WTC11 (cell line): ENCODE data around the gene HIVEP2. TPM values are rescaled to one million over a fixed set of nuclear protein-coding genes. Genes with fewer than 3 reads are reported as not detected.

Experiments
- ATAC-seq: fragments of 200-7000 bp; cut with Tn5 transposase; 2 replicates; pipeline ENCODE4 v1.10.0; 2021; ENCODE audit warnings: mild to moderate bottlenecking, moderate library complexity
- CTCF ChIA-PET: fragments of 300-600 bp; sonication (Branson Sonifier 250); formaldehyde crosslinking; loops from one replicate; lab custom pipeline; 2021; ENCODE audit warnings: antibody characterized with exemption; lab: Charles Lee
- POLR2A ChIA-PET: fragments of 350-600 bp; sonication (Branson Sonifier 250); formaldehyde crosslinking; loops from one replicate; lab custom pipeline; 2021; ENCODE audit warnings: antibody characterized with exemption; lab: Charles Lee
- DNase-seq: peaks from one replicate; pipeline ENCODE4 v3.0.0; 2021; ENCODE audit warnings: low spot score
- H3K27ac Mint-ChIP-seq: 2 replicates; pipeline ENCODE4 v1.8.0; 2021; ENCODE audit warnings: mixed read lengths
- H3K27me3 Mint-ChIP-seq: 2 replicates; pipeline ENCODE4 v1.8.0; 2021; ENCODE audit warnings: low read depth, mild to moderate bottlenecking, moderate library complexity, mixed read lengths
- H3K36me3 Mint-ChIP-seq: 2 replicates; pipeline ENCODE4 v1.8.0; 2021; ENCODE audit warnings: mixed read lengths
- H3K4me1 Mint-ChIP-seq: 2 replicates; pipeline ENCODE4 v1.8.0; 2022; ENCODE audit warnings: mixed read lengths
- H3K4me3 Mint-ChIP-seq: 2 replicates; pipeline ENCODE4 v1.8.0; 2021; ENCODE audit warnings: mild to moderate bottlenecking, moderate library complexity, mixed read lengths
- H3K9me3 Mint-ChIP-seq: 2 replicates; pipeline ENCODE4 v1.8.0; 2021; ENCODE audit warnings: mixed read lengths
- ELF4 ChIP-seq: sonication (generic); formaldehyde crosslinking; IDR thresholded peaks from 2 replicates; pipeline ENCODE4 v1.8.1; 2022; ENCODE audit warnings: low read depth, mild to moderate bottlenecking, moderate library complexity, missing genetic modification reagents
- FOXK1 ChIP-seq: sonication (generic); formaldehyde crosslinking; IDR thresholded peaks from 2 replicates; pipeline ENCODE4 v1.8.0; 2022; ENCODE audit warnings: mild to moderate bottlenecking, moderate library complexity, missing genetic modification reagents
- FOXP1 ChIP-seq: sonication (generic); formaldehyde crosslinking; IDR thresholded peaks from 2 replicates; pipeline ENCODE4 v1.8.0; 2022; ENCODE audit warnings: missing genetic modification reagents, mild to moderate bottlenecking, moderate library complexity, borderline replicate concordance
- GABPB1 ChIP-seq: sonication (generic); formaldehyde crosslinking; IDR thresholded peaks from 2 replicates; pipeline ENCODE4 v1.8.1; 2023; ENCODE audit warnings: mild to moderate bottlenecking, missing genetic modification reagents
- MXD4 ChIP-seq: fragments of 250-450 bp; sonication (Bioruptor Pico); IDR thresholded peaks from 2 replicates; pipeline ENCODE4 v1.8.0; 2021; ENCODE audit warnings: mild to moderate bottlenecking, moderate library complexity, borderline replicate concordance
- NR2C2 ChIP-seq: sonication (generic); formaldehyde crosslinking; IDR thresholded peaks from 2 replicates; pipeline ENCODE4 v1.8.0; 2022; ENCODE audit warnings: mild to moderate bottlenecking, missing genetic modification reagents
- OVOL2 ChIP-seq: fragments of 250-450 bp; sonication (Bioruptor Pico); IDR thresholded peaks from 2 replicates; pipeline ENCODE4 v1.9.0; 2021; ENCODE audit warnings: mild to moderate bottlenecking, borderline replicate concordance
- ZNF219 ChIP-seq: sonication (generic); formaldehyde crosslinking; IDR thresholded peaks from 2 replicates; pipeline ENCODE4 v1.8.0; 2023; ENCODE audit warnings: missing genetic modification reagents, mild to moderate bottlenecking, borderline replicate concordance
- ZNF263 ChIP-seq: sonication (generic); formaldehyde crosslinking; IDR thresholded peaks from 2 replicates; pipeline ENCODE4 v1.8.1; 2022; ENCODE audit warnings: low read depth, mild to moderate bottlenecking, moderate library complexity, missing genetic modification reagents
- ZNF416 ChIP-seq: fragments of 250-450 bp; sonication (Bioruptor Pico); IDR thresholded peaks from 2 replicates; pipeline ENCODE4 v1.9.0; 2021; ENCODE audit warnings: mild to moderate bottlenecking, inconsistent platforms
- ZNF423 ChIP-seq: fragments of 250-450 bp; sonication (Bioruptor Pico); IDR thresholded peaks from 2 replicates; pipeline ENCODE4 v2.1.2; 2022; ENCODE audit warnings: mild to moderate bottlenecking, moderate library complexity
- total RNA-seq: library from RNA; stranded (reverse); gene quantifications from 3 replicates; pipeline ENCODE4 v1.2.3, GENCODE V29; 2021
- TF ChIP-seq, protein P1 (sequence below): sonication (generic); formaldehyde crosslinking; IDR thresholded peaks from 2 replicates; pipeline ENCODE4 v1.8.1; 2023; ENCODE audit warnings: mild to moderate bottlenecking, missing genetic modification reagents
- TF ChIP-seq, protein P2 (sequence below): sonication (generic); formaldehyde crosslinking; conservative IDR thresholded peaks from 2 replicates; pipeline ENCODE4 v1.8.1; 2023; ENCODE audit warnings: mild to moderate bottlenecking, low read depth, missing genetic modification reagents, moderate library complexity
- TF ChIP-seq, protein P3 (sequence below): sonication (generic); formaldehyde crosslinking; IDR thresholded peaks from 2 replicates; pipeline ENCODE4 v1.8.0; 2022; ENCODE audit warnings: mild to moderate bottlenecking, missing genetic modification reagents
- TF ChIP-seq, protein P4 (sequence below): sonication (generic); formaldehyde crosslinking; IDR thresholded peaks from 2 replicates; pipeline ENCODE4 v1.8.0; 2023; ENCODE audit warnings: missing genetic modification reagents
- TF ChIP-seq, protein P5 (sequence below): sonication (generic); formaldehyde crosslinking; IDR thresholded peaks from 2 replicates; pipeline ENCODE4 v1.8.1; 2022; ENCODE audit warnings: mild to moderate bottlenecking, moderate library complexity, missing genetic modification reagents
- TF ChIP-seq, protein P6 (sequence below): sonication (generic); formaldehyde crosslinking; IDR thresholded peaks from 2 replicates; pipeline ENCODE4 v1.8.1; 2023; ENCODE audit warnings: mild to moderate bottlenecking, missing genetic modification reagents, moderate library complexity
- TF ChIP-seq, protein P7 (sequence below): fragments of 250-450 bp; sonication (Bioruptor Pico); IDR thresholded peaks from 2 replicates; pipeline ENCODE4 v2.1.2; 2022; ENCODE audit warnings: mild to moderate bottlenecking, moderate library complexity

The HIVEP2 gene
- total RNA-seq, 1 experiment from 2014 or later = 11.5 TPM

DNA sequence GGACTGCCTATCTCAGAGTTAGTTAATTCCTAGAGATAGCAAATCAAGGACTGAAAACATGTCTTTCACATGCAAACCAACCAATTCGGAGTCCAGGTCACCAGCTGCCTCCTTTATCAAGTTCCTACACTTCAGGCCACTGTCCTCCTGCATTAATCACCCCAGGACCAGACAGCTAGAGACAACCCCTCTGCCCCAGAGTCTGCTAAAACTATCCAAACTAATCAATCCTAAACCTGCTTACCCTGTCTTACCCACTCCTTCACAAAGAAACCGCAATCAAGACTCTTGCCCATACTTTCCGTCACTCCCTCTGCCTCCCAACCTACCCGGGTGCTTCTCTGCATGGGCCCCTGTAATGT is 207.0 kb downstream of the HIVEP2 start:
- no peak overlapping the region for H3K27ac Mint-ChIP-seq
- H3K9me3 Mint-ChIP-seq = peaks cover 14% of the 10 kb centered on the region
- no peaks in the 10 kb centered on the region for H3K27me3 Mint-ChIP-seq
- CTCF ChIA-PET = interaction anchor here (1.2 to 2.1 kb wide), 2 partner anchors 9 to 263 kb away, joined by 3 to 8 read pairs; no protein-coding TSS in a partner anchor
- no peak overlapping the region for H3K4me3 Mint-ChIP-seq
- ATAC-seq (no peak), DNase-seq (no peak)
- peaks cover 26% of the 10 kb centered on the region for H3K4me1 Mint-ChIP-seq
- POLR2A ChIA-PET = no interaction called here
- TF ChIP-seq, protein P1, sequence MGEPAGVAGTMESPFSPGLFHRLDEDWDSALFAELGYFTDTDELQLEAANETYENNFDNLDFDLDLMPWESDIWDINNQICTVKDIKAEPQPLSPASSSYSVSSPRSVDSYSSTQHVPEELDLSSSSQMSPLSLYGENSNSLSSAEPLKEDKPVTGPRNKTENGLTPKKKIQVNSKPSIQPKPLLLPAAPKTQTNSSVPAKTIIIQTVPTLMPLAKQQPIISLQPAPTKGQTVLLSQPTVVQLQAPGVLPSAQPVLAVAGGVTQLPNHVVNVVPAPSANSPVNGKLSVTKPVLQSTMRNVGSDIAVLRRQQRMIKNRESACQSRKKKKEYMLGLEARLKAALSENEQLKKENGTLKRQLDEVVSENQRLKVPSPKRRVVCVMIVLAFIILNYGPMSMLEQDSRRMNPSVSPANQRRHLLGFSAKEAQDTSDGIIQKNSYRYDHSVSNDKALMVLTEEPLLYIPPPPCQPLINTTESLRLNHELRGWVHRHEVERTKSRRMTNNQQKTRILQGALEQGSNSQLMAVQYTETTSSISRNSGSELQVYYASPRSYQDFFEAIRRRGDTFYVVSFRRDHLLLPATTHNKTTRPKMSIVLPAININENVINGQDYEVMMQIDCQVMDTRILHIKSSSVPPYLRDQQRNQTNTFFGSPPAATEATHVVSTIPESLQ = no peak
- TF ChIP-seq, protein P2, sequence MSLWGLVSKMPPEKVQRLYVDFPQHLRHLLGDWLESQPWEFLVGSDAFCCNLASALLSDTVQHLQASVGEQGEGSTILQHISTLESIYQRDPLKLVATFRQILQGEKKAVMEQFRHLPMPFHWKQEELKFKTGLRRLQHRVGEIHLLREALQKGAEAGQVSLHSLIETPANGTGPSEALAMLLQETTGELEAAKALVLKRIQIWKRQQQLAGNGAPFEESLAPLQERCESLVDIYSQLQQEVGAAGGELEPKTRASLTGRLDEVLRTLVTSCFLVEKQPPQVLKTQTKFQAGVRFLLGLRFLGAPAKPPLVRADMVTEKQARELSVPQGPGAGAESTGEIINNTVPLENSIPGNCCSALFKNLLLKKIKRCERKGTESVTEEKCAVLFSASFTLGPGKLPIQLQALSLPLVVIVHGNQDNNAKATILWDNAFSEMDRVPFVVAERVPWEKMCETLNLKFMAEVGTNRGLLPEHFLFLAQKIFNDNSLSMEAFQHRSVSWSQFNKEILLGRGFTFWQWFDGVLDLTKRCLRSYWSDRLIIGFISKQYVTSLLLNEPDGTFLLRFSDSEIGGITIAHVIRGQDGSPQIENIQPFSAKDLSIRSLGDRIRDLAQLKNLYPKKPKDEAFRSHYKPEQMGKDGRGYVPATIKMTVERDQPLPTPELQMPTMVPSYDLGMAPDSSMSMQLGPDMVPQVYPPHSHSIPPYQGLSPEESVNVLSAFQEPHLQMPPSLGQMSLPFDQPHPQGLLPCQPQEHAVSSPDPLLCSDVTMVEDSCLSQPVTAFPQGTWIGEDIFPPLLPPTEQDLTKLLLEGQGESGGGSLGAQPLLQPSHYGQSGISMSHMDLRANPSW (CRISPR knock-in tag) = no peak
- TF ChIP-seq, protein P3, sequence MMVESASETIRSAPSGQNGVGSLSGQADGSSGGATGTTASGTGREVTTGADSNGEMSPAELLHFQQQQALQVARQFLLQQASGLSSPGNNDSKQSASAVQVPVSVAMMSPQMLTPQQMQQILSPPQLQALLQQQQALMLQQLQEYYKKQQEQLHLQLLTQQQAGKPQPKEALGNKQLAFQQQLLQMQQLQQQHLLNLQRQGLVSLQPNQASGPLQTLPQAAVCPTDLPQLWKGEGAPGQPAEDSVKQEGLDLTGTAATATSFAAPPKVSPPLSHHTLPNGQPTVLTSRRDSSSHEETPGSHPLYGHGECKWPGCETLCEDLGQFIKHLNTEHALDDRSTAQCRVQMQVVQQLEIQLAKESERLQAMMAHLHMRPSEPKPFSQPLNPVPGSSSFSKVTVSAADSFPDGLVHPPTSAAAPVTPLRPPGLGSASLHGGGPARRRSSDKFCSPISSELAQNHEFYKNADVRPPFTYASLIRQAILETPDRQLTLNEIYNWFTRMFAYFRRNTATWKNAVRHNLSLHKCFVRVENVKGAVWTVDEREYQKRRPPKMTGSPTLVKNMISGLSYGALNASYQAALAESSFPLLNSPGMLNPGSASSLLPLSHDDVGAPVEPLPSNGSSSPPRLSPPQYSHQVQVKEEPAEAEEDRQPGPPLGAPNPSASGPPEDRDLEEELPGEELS (CRISPR knock-in tag) = no peak
- TF ChIP-seq NR2C2 (CRISPR knock-in tag) = no peak
- no peak for TF ChIP-seq ELF4 (CRISPR knock-in tag)
- TF ChIP-seq, protein P4, sequence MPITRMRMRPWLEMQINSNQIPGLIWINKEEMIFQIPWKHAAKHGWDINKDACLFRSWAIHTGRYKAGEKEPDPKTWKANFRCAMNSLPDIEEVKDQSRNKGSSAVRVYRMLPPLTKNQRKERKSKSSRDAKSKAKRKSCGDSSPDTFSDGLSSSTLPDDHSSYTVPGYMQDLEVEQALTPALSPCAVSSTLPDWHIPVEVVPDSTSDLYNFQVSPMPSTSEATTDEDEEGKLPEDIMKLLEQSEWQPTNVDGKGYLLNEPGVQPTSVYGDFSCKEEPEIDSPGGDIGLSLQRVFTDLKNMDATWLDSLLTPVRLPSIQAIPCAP = no peak
- TF ChIP-seq GABPB1 (CRISPR knock-in tag) = no peak
- TF ChIP-seq, protein P5, sequence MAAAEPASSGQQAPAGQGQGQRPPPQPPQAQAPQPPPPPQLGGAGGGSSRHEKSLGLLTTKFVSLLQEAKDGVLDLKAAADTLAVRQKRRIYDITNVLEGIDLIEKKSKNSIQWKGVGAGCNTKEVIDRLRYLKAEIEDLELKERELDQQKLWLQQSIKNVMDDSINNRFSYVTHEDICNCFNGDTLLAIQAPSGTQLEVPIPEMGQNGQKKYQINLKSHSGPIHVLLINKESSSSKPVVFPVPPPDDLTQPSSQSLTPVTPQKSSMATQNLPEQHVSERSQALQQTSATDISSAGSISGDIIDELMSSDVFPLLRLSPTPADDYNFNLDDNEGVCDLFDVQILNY = no peak
- no peak for TF ChIP-seq FOXP1 (CRISPR knock-in tag)
- TF ChIP-seq FOXK1 (CRISPR knock-in tag) = no peak
- TF ChIP-seq, protein P6, sequence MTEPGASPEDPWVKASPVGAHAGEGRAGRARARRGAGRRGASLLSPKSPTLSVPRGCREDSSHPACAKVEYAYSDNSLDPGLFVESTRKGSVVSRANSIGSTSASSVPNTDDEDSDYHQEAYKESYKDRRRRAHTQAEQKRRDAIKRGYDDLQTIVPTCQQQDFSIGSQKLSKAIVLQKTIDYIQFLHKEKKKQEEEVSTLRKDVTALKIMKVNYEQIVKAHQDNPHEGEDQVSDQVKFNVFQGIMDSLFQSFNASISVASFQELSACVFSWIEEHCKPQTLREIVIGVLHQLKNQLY (CRISPR knock-in tag) = no peak
- TF ChIP-seq ZNF423 (CRISPR knock-in tag) = no peak
- no peak for TF ChIP-seq ZNF416 (CRISPR knock-in tag)
- no peak for TF ChIP-seq MXD4 (CRISPR knock-in tag)
- TF ChIP-seq OVOL2 (CRISPR knock-in tag) = no peak
- TF ChIP-seq, protein P7, sequence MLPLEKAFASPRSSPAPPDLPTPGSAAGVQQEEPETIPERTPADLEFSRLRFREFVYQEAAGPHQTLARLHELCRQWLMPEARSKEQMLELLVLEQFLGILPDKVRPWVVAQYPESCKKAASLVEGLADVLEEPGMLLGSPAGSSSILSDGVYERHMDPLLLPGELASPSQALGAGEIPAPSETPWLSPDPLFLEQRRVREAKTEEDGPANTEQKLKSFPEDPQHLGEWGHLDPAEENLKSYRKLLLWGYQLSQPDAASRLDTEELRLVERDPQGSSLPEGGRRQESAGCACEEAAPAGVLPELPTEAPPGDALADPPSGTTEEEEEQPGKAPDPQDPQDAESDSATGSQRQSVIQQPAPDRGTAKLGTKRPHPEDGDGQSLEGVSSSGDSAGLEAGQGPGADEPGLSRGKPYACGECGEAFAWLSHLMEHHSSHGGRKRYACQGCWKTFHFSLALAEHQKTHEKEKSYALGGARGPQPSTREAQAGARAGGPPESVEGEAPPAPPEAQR (CRISPR knock-in tag) = no peak
- no peak for TF ChIP-seq ZNF263 (CRISPR knock-in tag)
- no peak for TF ChIP-seq ZNF219
- TF ChIP-seq, all 79 proteins: peak for 0
- peaks cover 3% of the 10 kb centered on the region; the same call in 1 of the 2 replicates for H3K36me3 Mint-ChIP-seq
